Adrenal gland (tissue), 12 donors: ENCODE data around the gene IFNAR1. TPM values are rescaled to one million over a fixed set of nuclear protein-coding genes. Genes with fewer than 3 reads are reported as not detected.

ENCODE experiments used
- DNase-seq, 7 donors: peaks; one replicate each; pipeline ENCODE4 v3.0.0-alpha.2; 2019 to 2020
- H3K27ac ChIP-seq, 5 donors: fragments of 200-600 bp; sonication (generic) in 4 of 5; 1 replicate in 3 of 5; 2 replicates in 2 of 5; pipeline versions ENCODE4 v1.5.1 to v1.8.0; 2016 to 2020; ENCODE audit warnings: mild to moderate bottlenecking in 1 of 5
- H3K27me3 ChIP-seq: fragments of 200-600 bp; 2 replicates; pipeline ENCODE4 v1.8.0; 2021
- H3K36me3 ChIP-seq, 2 donors: fragments of 200-600 bp; replicated peaks in 1 of 2; 1 replicate in 1 of 2; 2 replicates in 1 of 2; pipeline versions ENCODE4 v1.5.1 to v1.8.0; 2018 to 2022
- H3K4me1 ChIP-seq, 2 donors: fragments of 200-600 bp; replicated peaks in 1 of 2; 1 replicate in 1 of 2; 2 replicates in 1 of 2; pipeline versions ENCODE4 v1.5.1 to v1.8.0; 2018 to 2021
- H3K4me3 ChIP-seq, 4 donors: fragments of 200-600 bp; sonication (generic) in 3 of 4; one replicate each; pipeline ENCODE4 v1.5.1; 2016 to 2018
- H3K9me3 ChIP-seq, 3 donors: fragments of 200-600 bp; sonication (generic) in 1 of 3; replicated peaks in 1 of 3; 1 replicate in 2 of 3; 2 replicates in 1 of 3; pipeline versions ENCODE4 v1.5.1 to v1.8.0; 2016 to 2021
- CTCF ChIP-seq, 6 experiments: fragments of 450-650 bp in 4 of 6; fragments of 200-600 bp in 2 of 6; sonication (generic) in 1 of 6; IDR thresholded peaks; 1 replicate in 5 of 6; 2 replicates in 1 of 6; pipeline versions ENCODE4 v1.5.1 to v1.8.0; 2016 to 2021; ENCODE audit warnings: antibody characterized with exemption in 6 of 6, mild to moderate bottlenecking in 2 of 6, moderate library complexity in 1 of 6
- POLR2A ChIP-seq, 2 donors: fragments of 450-650 bp; IDR thresholded peaks; one replicate each; pipeline ENCODE4 v1.6.1; 2017; ENCODE audit warnings: antibody characterized with exemption in 2 of 2, mild to moderate bottlenecking in 2 of 2, moderate library complexity in 1 of 2
- WGBS, 4 donors: extraction: QIAGEN DNeasy Blood & Tissue Kit in 2 of 4; methylation state at CpG; one replicate each; pipeline versions ENCODE4 v1.1.5 to v1.1.7; 2013 to 2017; 5-methylcytosine and 5-hydroxymethylcytosine counted together
- intact Hi-C, 2 donors: fragments of 100-400 bp; cut with DNase I; formaldehyde crosslinking; loops; one replicate each; pipeline versions ENCODE4 v1.14.1 to v1.15.0; 2022 to 2023
- polyA plus RNA-seq, 3 donors: library from polyadenylated mRNA; stranded (reverse); fragments of 200-250 nt in 2 of 3; fragments of 350-450 nt in 1 of 3; fragmentation: Illumina TruSeq in 1 of 3; extraction: RNeasy Lipid Tissue Mini Kit (QIAGEN cat#74804) in 1 of 3; gene quantifications; one replicate each; pipeline ENCODE4 v1.2.3, GENCODE V29; 2013 to 2014
- total RNA-seq, 9 donors: library from RNA; depleted of rRNA in 4 of 9; stranded (reverse); fragments of >200 nt in 4 of 9; fragments of 120-200 nt in 1 of 9; fragmentation: NEBNext Ultra II Directional in 1 of 9; extraction: Animal tissue kit (Norgen Biotek cat#: 25700) in 1 of 9; gene quantifications; one replicate each; pipeline versions ENCODE4 v1.1.0 to v1.2.4, GENCODE V29; 2013 to 2023
- donor health status: healthy with polysubstance abuse.
- donor health status: Bipolar disorder and iron deficiency.
- donor health status: DM: yes; HTN: yes; CAD: no.
- donor health status: DM: no; HTN: no; CAD: no.
- donor health status: DM: no; HTN: no; CAD: no.
- donor health status: DM: yes; HTN: yes; CAD: no.

The IFNAR1 gene
- total and polyA plus RNA-seq, 12 donors, result 7.3 to 71.2 (median 32.8) TPM

- peak in 1 of 7 donors; percentile 20 for DNase-seq
- Histone ChIP-seq H3K36me3 (no peaks in the 10 kb centered on the region), H3K9me3 (peaks cover 0 to 10% (median 0%) of the 10 kb centered on the region in 3 donors), H3K27me3 (no peaks in the 10 kb centered on the region), H3K27ac (no peak overlapping the region), H3K4me1 (peaks cover 0 to 5% of the 10 kb centered on the region in 2 donors), H3K4me3 (no peak overlapping the region)
- 78 to 88% (median 80%) methylated on average over 3 of the region's 3 CpGs for WGBS, 4 donors
- TF ChIP-seq CTCF (IDR thresholded peaks at IDR 0.05) (no peak), POLR2A (IDR thresholded peaks at IDR 0.05) (no peak)
- intact Hi-C loops, result loop anchor here (5.0 to 10.0 kb wide), 2 partner anchors 167 to 169 kb away; no protein-coding TSS in a partner anchor
Measured at GRCh38 chr21:33371366-33371765, 46.6 kb downstream of the IFNAR1 start.

GRCh38 chr21:33372582-33372981, 47.8 kb downstream of the IFNAR1 start:
- TF ChIP-seq POLR2A (IDR thresholded peaks at IDR 0.05) (no peak), CTCF (IDR thresholded peaks at IDR 0.05) (no peak)
- WGBS, 4 donors, result 90 to 99% (median 95%) methylated on average over 10 to 12 of the region's 12 CpGs
- Histone ChIP-seq H3K4me3 (no peak overlapping the region), H3K27ac (no peak overlapping the region), H3K9me3 (peaks cover 0 to 1% (median 0%) of the 10 kb centered on the region in 3 donors), H3K36me3 (no peaks in the 10 kb centered on the region), H3K4me1 (peaks cover 0 to 5% of the 10 kb centered on the region in 2 donors), H3K27me3 (no peaks in the 10 kb centered on the region)
- peak in 1 of 7 donors; percentile 31 for DNase-seq
- intact Hi-C loops, result loop anchor here (5.0 to 10.0 kb wide), 2 partner anchors 168 to 170 kb away; no protein-coding TSS in a partner anchor

- 70 to 85% (median 78%) methylated on average over 2 of the region's 2 CpGs for WGBS, 4 donors
- Histone ChIP-seq H3K9me3 (no peaks in the 10 kb centered on the region), H3K36me3 (no peaks in the 10 kb centered on the region), H3K27me3 (no peaks in the 10 kb centered on the region), H3K27ac (peak overlapping the region; percentile 23 to 88 (median 42)), H3K4me3 (no peak overlapping the region), H3K4me1 (peaks cover 0 to 5% of the 10 kb centered on the region in 2 donors)
- intact Hi-C loops, result loop anchor here (5.0 to 10.0 kb wide), 2 partner anchors 169 to 171 kb away; no protein-coding TSS in a partner anchor
- peak in 1 of 7 donors; percentile 30 for DNase-seq
- no peak for TF ChIP-seq POLR2A (IDR thresholded peaks at IDR 0.05)
- TF ChIP-seq CTCF (IDR thresholded peaks at IDR 0.05), result no peak
Measured at GRCh38 chr21:33373451-33373850, 48.7 kb downstream of the IFNAR1 start.

GRCh38 chr21:33374080-33374449, 49.3 kb downstream of the IFNAR1 start:
- Histone ChIP-seq H3K9me3 (no peaks in the 10 kb centered on the region), H3K4me1 (peaks cover 0 to 5% of the 10 kb centered on the region in 2 donors), H3K36me3 (no peaks in the 10 kb centered on the region), H3K4me3 (no peak overlapping the region), H3K27me3 (no peaks in the 10 kb centered on the region), H3K27ac (peak overlapping the region; percentile 23 to 88 (median 42))
- no peak for DNase-seq
- 53 to 72% (median 59%) methylated on average over 2 of the region's 2 CpGs for WGBS, 4 donors
- intact Hi-C loops, result loop anchor here (5.0 to 10.0 kb wide), 2 partner anchors 169 to 172 kb away; no protein-coding TSS in a partner anchor
- TF ChIP-seq CTCF (IDR thresholded peaks at IDR 0.05) (no peak), POLR2A (IDR thresholded peaks at IDR 0.05) (no peak)
